Peyer's patch (tissue), 4 donors: Measurements from ENCODE around the gene LPIN2. TPM values are rescaled to one million over a fixed set of nuclear protein-coding genes. Genes with fewer than 3 reads are reported as not detected.
A peak's percentile ranks its signal among the peaks of the same experiment; 100 is the strongest.
"Not testable (repeated sequence)": the region's sequence is repeated elsewhere in the genome, so short reads cannot be mapped to it uniquely, and the experiment has no call there.

ENCODE experiments used
- DNase-seq, 3 donors: peaks; one replicate each; pipeline ENCODE4 v3.0.0-alpha.2; 2017 to 2019
- H3K27ac ChIP-seq, 4 donors: fragments of 200-600 bp; sonication (generic); one replicate each; pipeline ENCODE4 v1.5.1; 2016 to 2019
- H3K27me3 ChIP-seq, 2 donors: fragments of 200-600 bp; sonication (generic); one replicate each; pipeline ENCODE4 v1.5.1; 2019
- H3K36me3 ChIP-seq, 3 donors: fragments of 200-600 bp; sonication (generic); one replicate each; pipeline ENCODE4 v1.5.1; 2016 to 2019
- H3K4me1 ChIP-seq, 4 donors: fragments of 200-600 bp; sonication (generic); one replicate each; pipeline ENCODE4 v1.5.1; 2016 to 2019
- H3K4me3 ChIP-seq, 4 donors: fragments of 200-600 bp; sonication (generic); 1 replicate in 3 of 4; 2 replicates in 1 of 4; pipeline ENCODE4 v1.5.1; 2016 to 2019; ENCODE audit warnings: mild to moderate bottlenecking in 1 of 4
- H3K9me3 ChIP-seq, 4 donors: fragments of 200-600 bp; sonication (generic); one replicate each; pipeline ENCODE4 v1.5.1; 2016 to 2019; ENCODE audit warnings: mild to moderate bottlenecking in 1 of 4
- CTCF ChIP-seq, 6 experiments: fragments of 450-650 bp in 4 of 6; fragments of 200-600 bp in 2 of 6; sonication (generic) in 1 of 6; IDR thresholded peaks; one replicate each; pipeline ENCODE4 v1.5.1; 2017 to 2019; ENCODE audit warnings: antibody characterized with exemption in 6 of 6, mild to moderate bottlenecking in 3 of 6, moderate library complexity in 1 of 6
- POLR2A ChIP-seq, 2 donors: fragments of 450-650 bp; IDR thresholded peaks; one replicate each; pipeline ENCODE4 v1.5.1; 2017; ENCODE audit warnings: antibody characterized with exemption in 2 of 2, mild to moderate bottlenecking in 2 of 2, moderate library complexity in 2 of 2
- total RNA-seq, 4 donors: library from RNA; depleted of rRNA; stranded (reverse); fragments of >200 nt; gene quantifications; one replicate each; pipeline ENCODE4 v1.1.0, GENCODE V29; 2016

The LPIN2 gene
- total RNA-seq, 4 donors from 2014 or later = 29.7 to 178 (median 133) TPM

- no peak for DNase-seq
- peaks cover 0 to 8% (median 0%) of the 10 kb centered on the region in 3 donors for H3K36me3 ChIP-seq
- H3K9me3 ChIP-seq = no peaks in the 10 kb centered on the region
- no peaks in the 10 kb centered on the region for H3K27me3 ChIP-seq
- TF ChIP-seq POLR2A (IDR thresholded peaks at IDR 0.05) (no peak), CTCF (IDR thresholded peaks at IDR 0.05) (no peak)
- H3K27ac ChIP-seq = no peak overlapping the region
- H3K4me1 ChIP-seq = peaks cover 0 to 43% (median under 1%) of the 10 kb centered on the region in 4 donors
- no peak overlapping the region for H3K4me3 ChIP-seq
Observed at GRCh38 chr18:3008541-3008940, 4.4 kb downstream of the LPIN2 start.

GRCh38 chr18:3007491-3007890, 5.5 kb downstream of the LPIN2 start:
- no peak overlapping the region for H3K4me3 ChIP-seq
- peaks cover 0 to 46% (median 0%) of the 10 kb centered on the region in 4 donors for H3K4me1 ChIP-seq
- no peaks in the 10 kb centered on the region for H3K9me3 ChIP-seq
- peaks cover 0 to 8% (median 0%) of the 10 kb centered on the region in 3 donors for H3K36me3 ChIP-seq
- H3K27ac ChIP-seq = no peak overlapping the region
- H3K27me3 ChIP-seq = no peaks in the 10 kb centered on the region
- no peak for DNase-seq
- TF ChIP-seq POLR2A (IDR thresholded peaks at IDR 0.05) = no peak
- no peak for TF ChIP-seq CTCF (IDR thresholded peaks at IDR 0.05)

GRCh38 chr18:3005462-3005861, 7.5 kb downstream of the LPIN2 start:
- DNase-seq = no peak
- no peaks in the 10 kb centered on the region for H3K9me3 ChIP-seq
- no peak overlapping the region for H3K4me3 ChIP-seq
- H3K36me3 ChIP-seq = peaks cover 0 to 8% (median 0%) of the 10 kb centered on the region in 3 donors
- H3K27me3 ChIP-seq = no peaks in the 10 kb centered on the region
- TF ChIP-seq POLR2A (IDR thresholded peaks at IDR 0.05) (no peak), CTCF (IDR thresholded peaks at IDR 0.05) (no peak)
- no peak overlapping the region for H3K27ac ChIP-seq
- peaks cover 0 to 33% (median 0%) of the 10 kb centered on the region in 4 donors for H3K4me1 ChIP-seq

GRCh38 chr18:3003766-3004165, 9.2 kb downstream of the LPIN2 start:
- H3K4me3 ChIP-seq, H3K27me3 ChIP-seq, DNase-seq, H3K27ac ChIP-seq, H3K36me3 ChIP-seq, H3K9me3 ChIP-seq: not testable (repeated sequence)
- H3K4me1 ChIP-seq = peaks cover 0 to 25% (median 0%) of the 10 kb centered on the region in 4 donors

- no peak for TF ChIP-seq POLR2A (IDR thresholded peaks at IDR 0.05)
- no peak for TF ChIP-seq CTCF (IDR thresholded peaks at IDR 0.05)
- Histone ChIP-seq H3K36me3 (no peaks in the 10 kb centered on the region), H3K4me1 (peaks cover 0 to 28% (median 5%) of the 10 kb centered on the region in 4 donors), H3K27ac (peak overlapping the region in 1 of 4 donors; percentile 21), H3K9me3 (no peaks in the 10 kb centered on the region), H3K27me3 (no peaks in the 10 kb centered on the region), H3K4me3 (no peak overlapping the region)
- peak in 1 of 3 donors; percentile 61 for DNase-seq
Observed at GRCh38 chr18:3002732-3003131, 10.2 kb downstream of the LPIN2 start.

- Histone ChIP-seq H3K4me3 (no peak overlapping the region), H3K4me1 (peaks cover 0 to 33% (median 7%) of the 10 kb centered on the region in 4 donors)
Observed at GRCh38 chr18:2998644-2999043, 14.3 kb downstream of the LPIN2 start.

More at GRCh38 chr18:2998644-2999043, 14.3 kb downstream of the LPIN2 start:
- DNase-seq = no peak
- H3K36me3 ChIP-seq = no peaks in the 10 kb centered on the region
- H3K9me3 ChIP-seq = no peaks in the 10 kb centered on the region
- no peaks in the 10 kb centered on the region for H3K27me3 ChIP-seq
- H3K27ac ChIP-seq = peak overlapping the region; percentile 42 to 68 (median 48)
- TF ChIP-seq CTCF (IDR thresholded peaks at IDR 0.05) (no peak), POLR2A (IDR thresholded peaks at IDR 0.05) (no peak)
